Kidney tubule cell (primary cell): Measurements from ENCODE around the gene MFSD12.
"Not testable (repeated sequence)": the region's sequence is repeated elsewhere in the genome, so short reads cannot be mapped to it uniquely, and the experiment has no call there.

ENCODE experiments used
- DNase-seq: peaks from one replicate; pipeline ENCODE4 v3.0.0-alpha.2; 2018; ENCODE audit warnings: low spot score

Gene MFSD12

DNA sequence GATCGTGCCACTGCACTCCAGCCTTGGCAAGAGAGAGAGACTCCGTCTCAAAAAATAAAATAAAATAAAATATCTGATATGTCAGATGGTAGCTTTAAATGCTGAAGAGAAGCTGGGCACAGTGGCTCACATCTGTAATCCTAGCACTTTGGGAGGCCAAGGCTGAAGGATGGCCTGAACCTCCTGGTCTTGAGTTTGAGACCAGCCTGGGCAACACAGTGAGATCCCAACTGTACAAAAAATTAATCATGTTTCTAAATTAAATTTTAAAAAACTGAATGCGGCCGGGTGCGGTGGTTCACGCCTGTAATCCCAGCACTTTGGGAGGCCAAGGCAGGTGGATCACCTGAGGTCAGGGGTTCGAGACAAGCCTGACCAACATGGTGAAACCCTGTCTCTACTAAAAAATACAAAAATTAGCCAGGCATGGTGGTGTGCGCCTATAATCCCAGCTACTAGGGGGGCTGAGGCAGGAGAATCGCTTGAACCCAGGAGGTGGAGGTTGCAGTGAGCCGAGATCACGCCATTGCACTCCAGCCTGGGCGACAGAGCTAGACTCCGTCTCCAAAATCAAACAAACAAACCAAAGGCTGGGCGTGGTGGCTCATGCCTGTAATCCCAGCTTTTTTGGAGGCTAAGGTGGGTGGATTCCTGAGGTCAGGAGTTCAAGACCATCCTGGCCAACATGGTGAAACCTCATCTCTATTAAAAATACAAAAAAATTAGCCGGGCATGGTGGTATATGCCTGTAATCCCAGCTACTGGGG lies 26.8 kb upstream of the MFSD12 start:
- DNase-seq = not testable (repeated sequence)

DNA sequence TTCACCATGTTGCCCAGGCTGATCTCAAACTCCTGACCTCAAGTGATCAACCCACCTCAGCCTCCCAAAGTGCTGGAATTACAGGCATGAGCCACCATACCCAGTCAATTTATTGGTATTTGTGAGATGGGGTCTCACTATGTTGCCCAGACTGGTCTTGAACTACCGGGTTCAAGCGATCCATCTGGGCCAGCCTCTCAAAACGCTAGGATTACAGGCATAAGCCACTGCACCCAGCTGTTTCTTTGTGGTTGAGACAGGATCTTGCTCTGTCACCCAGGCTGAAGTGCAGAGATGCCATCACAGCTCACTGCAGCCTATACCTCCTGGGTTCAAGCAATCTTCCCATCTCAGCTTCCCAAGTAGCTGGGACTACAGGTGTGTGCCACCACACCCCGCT lies 24.4 kb upstream of the MFSD12 start:
- DNase-seq = not testable (repeated sequence)

DNA sequence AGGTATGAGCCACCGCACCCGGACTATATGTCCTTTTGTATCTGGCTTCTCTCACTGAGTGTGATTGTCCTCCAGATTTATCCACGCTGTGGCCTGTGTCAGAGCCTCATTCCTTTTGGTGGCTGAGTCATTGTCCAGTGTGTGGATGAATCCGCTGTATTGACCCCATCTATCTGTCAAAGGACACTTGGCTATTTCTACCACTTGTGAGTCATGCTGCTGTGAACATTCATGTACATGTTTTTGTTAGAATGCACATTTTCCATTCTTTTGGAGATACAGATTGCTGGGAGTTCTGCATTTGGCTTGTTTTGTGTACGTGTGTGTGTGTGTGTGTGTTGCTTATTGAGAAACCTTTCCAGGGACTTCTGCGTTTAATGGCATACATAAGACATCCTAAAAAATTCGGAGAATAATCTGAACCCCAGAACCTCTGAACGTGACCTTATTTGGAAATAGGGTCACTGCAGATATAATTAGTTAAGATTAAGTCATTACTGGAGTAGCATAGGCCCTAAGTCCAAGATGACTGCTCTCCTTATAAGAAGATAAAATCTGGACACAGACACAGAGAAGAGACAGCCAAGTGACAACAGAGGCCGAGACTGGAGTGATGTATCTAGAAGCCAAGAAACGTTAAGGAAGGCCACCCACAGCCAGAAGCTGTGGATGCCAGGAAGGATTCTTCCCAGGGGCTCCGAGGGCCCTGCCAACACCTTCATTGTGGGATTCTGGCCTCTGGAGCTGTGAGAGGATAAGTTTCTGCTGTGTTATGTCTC lies 23.0 kb upstream of the MFSD12 start:
- DNase-seq = peak; percentile 73

DNA sequence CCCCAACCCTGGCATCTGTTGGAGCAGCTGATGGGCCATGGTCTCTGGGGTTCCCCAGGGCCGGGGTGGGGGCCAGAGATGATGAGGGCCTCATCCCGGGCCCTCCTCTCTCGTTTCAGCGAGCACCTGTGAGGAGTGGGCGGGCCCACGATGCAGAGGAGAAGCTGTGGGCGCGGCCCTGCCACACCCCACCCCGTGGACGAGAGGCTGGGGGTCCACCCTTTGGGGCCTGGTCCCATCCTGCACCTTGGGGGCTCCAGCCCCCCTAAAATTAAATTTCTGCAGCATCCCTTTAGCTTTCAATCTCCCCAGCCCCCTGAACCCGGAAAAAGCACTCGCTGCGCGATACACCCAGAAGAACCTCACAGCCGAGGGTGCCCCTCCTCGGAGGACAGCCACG lies 21.0 kb upstream of the MFSD12 start:
- DNase-seq = no peak

DNA sequence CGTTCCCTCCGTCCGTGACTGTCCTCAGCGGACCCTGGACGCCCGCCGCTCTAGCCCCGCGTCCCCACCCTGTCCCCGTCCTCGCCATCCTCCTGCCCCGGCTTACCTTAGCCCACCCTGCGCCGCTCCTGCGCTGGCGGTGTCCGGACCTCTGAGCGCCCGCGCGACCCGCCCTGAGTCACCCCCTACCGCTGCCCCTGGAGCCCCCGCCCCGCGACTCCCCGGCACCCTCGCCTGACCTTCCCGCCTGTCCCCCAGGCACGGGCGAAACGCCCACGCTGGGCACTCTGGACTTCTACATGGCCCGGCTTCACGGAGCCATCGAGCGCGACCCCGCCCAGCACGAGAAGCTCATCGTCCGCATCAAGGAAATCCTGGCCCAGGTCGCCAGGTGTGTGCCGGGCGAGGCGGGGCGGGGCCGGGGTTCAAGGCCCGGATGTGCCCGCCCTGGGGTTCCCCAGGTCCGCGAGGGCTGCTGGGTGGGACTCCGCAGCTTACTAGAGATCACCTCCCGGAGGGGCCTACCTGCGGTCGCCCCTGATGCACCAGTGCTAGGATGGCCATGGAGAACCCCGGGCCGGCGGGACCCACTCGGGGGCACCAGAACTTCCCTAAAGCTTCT lies 20.4 kb upstream of the MFSD12 start:
- DNase-seq = no peak

DNA sequence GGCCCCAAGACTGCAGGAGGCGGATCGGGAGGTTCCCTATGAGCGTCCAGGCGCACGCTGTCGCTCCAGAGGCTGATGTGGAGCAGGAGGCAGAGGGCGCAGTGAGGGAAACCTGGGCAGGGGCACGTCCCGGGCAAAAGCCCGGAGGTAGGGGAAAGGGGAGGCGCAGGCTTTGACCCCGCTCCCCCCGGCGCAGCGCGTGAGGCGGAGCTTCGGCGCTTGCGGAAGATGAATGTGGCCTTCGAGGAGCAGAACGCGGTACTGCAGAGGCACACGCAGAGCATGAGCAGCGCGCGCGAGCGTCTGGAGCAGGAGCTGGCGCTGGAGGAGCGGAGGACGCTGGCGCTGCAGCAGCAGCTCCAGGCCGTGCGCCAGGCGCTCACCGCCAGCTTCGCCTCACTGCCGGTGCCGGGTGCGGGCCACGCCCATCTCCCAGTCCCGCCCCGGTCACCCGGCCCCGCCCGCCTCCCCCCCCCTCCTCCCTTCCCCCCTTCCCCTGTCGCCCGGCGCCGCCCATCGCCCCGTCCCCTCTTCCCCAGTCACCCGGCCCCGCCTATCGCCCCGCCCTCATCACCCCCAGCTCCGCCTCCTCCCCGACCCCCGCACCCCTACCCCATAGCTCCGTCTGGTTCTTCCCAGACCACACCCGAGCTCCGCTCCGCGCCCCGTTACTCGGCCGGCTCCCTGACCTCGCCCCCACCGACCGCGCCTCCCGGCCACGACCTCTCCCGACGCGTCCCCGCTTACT lies 19.5 kb upstream of the MFSD12 start:
- DNase-seq = no peak

DNA sequence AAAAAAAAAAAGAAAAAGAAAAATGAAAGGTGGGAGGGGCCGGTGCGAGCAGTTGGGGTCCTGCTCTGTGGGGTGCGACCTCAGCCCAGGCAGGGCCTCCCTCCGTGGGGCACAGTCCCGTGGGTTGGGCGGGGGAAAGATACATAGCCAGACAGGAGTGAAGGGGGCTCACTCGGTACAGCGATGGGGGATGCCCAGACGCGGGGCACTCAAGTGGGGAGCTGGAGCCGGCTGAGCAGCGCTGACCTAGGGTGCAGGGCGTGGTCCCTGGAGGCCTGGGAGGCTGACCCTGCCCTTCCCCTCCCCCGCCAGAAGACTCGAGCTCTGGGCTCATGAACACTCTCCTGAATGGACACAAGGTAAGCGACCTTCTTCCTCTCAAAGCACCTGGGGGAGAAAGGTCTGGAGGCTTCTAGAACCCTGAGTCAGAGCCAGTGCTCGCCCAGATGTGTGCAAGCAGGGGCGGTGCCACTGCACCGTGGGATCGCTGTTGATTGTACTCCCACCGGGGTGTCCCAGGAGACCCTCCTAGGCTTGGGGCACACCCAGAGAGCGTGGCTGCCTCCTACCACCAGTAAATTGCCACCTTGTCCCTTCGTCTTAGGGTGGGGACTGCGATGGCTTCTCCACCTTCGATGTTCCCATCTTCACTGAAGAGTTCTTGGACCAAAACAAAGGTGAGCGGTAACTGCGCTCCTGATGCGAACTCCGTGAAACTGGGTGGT lies 18.7 kb upstream of the MFSD12 start:
- no peak for DNase-seq

DNA sequence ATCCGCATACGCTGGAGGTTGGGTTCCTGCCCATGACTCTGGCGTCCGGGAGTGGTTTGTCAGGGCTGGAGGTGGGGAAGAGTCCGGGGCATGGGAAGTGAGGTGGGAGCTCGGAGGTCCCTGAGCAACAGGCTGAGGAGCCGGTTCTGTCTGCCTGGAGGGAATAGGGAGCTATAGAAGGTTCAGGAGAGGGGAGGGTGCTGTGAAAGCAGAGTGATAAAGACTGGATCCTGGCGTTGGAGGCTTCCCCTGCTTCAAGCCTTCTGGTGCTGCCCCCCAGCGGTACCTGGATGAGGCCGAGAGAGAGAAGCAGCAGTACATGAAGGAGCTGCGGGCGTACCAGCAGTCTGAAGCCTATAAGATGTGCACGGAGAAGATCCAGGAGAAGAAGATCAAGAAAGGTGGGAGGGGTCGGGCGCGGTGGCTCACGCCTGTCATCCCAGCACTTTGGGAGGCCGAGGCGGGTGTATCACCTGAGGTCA lies 17.9 kb upstream of the MFSD12 start:
- DNase-seq = no peak

DNA sequence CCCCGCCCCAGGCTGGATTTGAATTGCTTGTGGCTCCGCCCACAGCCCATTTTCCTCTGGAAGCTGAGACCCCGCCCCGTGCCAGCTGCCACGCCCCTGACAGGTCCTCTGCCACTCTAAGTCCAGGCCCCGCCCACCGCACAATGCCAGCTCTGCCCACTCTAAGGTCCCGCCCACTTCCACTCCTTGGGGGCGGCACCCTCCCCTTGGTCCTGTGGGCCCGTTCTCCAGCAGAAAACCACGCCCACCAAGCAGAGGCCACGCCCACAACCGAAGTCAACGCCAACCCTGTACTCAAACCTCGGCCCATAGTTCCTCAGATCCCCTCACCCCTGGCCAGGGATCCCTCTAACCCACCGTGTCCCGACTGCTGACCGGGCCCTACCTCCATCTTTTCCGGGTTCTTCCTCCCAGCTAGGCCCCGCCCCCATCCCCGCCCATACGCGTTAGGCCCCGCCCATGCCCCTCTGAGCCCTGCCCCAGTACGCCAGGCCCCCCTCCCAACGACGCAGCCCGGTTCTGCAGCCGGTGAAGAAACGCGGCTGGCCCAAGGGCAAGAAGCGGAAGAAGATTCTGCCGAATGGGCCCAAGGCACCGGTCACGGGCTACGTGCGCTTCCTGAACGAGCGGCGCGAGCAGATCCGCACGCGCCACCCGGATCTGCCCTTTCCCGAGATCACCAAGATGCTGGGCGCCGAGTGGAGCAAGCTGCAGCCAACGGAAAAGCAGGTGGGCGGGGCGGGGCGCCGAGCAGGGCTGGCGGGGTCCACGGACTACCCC lies 16.7 kb upstream of the MFSD12 start:
- peak; percentile 96 for DNase-seq

DNA sequence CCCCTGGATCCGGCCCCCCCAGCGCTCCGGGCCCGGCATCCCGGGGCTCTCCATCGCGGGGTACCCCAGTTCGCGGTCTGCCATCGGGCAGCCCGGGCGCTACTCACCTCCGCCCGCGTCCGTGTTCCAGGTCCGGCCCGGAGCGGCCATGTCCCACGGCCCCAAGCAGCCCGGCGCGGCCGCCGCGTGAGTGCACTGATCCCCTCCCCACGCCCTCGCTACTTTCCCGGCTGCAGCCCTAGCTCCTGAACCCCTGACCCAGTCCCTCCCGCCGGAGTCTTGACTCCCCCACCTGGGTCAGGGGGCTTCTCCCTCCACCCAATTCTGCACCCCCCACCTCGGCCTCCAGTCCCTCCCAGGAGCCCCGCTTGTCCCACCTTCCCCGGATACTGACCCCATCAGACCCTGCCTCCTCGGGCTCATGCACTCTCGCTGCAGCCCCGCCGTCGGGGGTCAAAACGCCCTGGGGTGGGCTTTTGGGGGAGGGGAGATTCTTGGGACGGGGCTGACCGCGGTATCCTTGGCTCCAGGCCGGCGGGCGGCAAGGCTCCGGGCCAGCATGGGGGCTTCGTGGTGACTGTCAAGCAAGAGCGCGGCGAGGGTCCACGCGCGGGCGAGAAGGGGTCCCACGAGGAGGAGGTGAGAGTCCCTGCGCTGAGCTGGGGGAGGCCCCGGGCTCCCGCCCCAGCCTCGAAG lies 15.9 kb upstream of the MFSD12 start:
- no peak for DNase-seq

DNA sequence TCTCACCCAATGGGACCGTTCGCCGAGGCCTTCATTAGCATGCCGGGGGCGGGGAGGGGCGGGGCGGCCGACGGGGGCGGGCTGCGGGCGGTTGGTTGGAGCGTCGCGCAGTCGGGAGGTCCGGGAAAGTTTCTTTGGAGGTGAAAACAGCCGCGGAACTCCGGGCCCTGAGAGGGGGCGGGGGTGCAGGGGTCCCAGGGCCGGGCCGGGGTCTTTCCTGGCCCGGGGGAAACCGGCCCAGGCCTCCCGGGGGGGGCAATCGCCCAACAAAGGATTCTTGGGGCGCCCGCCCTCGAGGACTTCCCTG lies 15.4 kb upstream of the MFSD12 start, which contains the start of gene HMG20B:
HMG20B (plus strand) TSS at position 90 of the 307 bp plus-strand sequence. CDS start 366 bp downstream, outside the sequence.
- no peak for DNase-seq

DNA sequence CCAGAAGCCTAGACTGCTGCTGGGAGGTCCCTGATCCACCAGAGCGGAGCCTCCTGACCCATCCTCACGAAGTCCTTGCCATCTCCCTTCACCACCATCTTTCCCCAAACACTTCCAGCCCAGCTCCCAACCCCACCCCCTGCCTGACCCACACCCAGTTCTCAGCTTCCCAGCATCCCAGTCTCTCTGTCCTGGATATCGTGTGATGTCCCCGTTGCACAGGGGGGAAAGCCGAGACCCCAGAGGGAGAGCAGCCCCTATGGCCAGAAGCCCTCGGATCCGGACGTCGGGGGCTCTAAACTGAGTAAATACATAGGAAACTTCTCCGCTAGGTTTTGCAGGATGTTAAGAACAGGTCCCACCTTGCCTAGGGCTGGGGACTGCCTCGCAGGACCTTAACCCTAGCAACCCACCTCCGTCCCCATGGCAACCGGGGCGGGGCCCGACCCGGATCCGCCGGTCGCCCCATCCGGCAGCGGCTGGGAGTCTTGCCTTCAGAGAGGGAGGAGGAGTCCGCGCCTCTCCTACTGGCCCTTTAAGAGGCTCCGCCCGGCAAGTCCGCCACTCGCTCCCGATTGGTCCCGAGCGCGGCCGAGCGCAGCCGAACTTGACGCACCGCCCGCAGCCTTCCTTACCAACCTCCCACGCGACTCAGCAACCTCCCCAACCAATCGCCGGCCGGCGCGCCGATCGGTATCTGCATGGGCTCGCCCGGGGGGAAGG lies 14.9 kb upstream of the MFSD12 start:
- DNase-seq = peak; percentile 100

DNA sequence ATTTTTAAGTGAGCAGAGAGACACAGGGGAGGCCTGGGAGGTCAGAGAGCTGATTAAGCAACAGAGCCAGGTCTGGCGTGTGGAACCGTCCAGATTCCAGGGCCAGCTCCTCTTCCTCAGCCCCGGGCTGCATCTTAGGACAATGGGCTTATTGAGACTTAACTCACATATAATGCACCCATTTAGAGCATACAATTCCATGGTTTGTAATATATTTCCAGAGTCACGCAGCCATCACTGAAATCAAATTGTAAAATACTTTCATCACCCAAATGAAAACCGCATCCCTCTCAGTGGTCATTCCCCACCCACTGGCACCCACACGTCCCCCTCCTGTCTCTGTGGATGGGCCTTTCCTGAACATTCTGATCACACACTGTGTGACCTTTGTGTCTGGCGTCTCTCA lies 13.2 kb upstream of the MFSD12 start:
- DNase-seq = no peak

DNA sequence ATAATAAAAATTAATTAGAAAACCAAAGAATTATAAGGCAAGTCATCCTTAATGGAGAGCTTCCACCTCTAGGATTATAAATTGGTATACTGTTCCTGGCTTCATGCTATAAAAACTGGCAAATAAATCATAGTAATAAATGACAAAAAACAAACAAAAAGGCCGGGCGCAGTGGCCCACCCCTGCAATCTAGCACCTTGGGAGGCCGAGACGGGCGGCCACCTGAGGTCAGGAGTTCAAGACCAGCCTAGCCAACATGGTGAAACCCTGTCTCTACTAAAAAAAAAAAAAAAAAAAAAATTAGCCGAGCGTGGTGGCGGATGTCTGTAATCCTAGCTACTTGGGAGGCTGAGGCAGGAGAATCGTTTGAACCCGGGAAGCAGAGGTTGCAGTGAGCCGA lies 12.7 kb upstream of the MFSD12 start:
- DNase-seq = not testable (repeated sequence)

DNA sequence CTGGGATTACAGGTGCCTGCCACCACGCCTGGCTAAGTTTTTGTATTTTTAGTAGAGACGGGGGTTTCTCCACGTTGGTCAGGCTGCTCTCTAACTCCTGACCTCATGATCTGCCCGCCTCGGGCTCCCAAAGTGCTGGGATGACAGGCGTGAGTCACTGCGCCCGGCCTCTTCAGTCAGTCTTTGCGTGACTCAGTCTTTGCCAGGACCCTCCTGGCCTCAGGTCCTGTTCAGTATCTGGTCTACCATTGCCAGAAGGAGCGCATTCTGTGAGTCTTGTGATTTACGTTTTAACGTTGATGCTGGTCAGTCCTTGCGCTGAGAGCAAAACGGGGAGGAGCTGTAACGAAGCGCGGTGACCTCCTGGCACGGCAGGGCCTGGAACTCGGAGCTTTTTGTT lies 7.8 kb upstream of the MFSD12 start:
- peak; percentile 66 for DNase-seq

DNA sequence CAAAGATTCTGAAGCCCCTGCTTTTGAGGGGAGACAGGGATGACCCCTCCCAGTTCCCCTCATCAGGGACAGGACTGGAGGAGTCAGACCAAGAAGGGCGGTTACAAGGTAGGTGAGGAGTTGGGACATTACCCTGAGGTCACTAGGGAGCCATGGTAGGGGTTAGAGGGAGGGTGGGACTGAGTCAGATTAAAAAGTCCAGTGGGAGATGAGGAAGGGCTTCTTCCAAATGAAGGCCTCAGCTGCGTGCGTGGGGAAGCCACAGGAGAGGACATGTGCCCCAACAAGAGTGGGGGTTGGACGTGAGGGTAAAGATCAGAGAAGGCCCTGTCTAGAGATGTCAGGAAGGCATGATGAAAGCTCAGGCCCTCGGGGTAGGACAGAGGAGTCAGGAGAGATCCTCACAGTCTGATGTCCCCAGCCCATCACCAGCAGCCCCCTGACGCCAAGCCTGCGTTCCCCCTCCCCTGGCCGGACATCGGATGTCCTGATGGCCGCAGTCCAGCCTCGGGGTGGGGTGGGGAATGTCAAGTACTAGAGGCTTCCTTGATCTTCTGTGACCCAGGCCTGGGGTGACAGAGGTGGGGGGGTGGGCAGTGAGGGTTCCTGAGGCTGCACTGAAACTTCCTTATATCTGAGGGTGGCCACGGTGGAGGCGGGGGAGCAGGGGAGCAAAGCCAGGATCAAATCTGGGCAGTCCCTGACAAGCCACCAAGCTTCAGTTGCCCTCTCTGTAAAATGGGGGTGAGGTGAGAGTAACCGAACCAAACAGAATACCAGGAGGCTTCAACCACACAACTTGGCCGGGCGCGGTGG lies 6.5 kb upstream of the MFSD12 start:
- no peak for DNase-seq

DNA sequence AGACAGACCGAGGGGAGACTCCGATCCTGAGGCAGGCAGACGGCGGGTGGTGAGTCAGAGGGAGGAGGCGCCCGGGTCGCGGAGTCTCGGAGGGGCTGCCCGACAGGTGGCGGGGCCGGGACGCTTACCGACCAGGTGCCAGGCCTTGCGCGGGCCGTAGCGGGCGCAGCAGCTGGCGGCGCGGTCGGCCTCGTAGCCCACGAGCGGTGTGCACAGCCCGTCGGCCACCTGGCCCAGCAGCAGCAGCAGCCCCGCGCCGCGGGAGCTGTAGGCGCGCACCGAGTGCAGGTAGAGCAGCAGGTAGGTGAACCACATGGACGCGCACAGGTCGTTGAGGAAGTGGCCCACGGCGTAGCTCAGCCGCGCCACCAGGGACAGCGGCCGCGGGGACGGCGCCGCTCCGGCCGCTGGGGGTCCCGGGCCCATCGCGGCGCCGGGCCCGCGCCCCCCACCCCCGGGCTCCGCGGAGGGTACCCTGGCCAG lies 367 bp downstream of the MFSD12 start:
- DNase-seq = peak; percentile 74

DNA sequence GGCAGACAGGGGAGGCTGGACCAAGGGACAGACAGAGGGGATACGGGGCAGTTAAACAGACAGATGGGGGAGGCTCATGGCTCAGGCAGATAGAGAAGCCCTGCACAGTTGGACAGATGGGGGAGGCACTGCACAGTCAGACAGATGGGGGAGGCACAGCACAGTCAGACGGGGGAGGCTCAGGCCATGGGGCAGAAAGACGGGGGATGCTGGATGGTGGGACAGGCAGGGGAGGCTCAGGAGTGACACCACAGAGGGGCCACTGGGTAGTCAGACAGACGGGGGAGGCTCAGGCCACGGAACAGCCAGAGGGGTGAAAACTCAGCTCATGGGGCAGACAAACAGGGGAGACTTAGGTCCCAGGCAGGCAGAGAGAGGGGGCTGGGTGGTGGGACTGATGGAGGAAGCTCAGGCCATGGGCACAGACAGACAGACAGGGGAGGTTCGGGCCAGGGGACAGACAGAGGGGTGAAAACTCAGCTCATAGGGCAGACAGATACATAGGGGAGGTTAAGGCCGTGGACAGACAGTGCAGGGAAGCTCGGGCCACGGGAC lies 886 bp downstream of the MFSD12 start:
- no peak for DNase-seq
